GM23338 (cell line): Measurements from ENCODE around the gene ST8SIA2. TPM values are rescaled to one million over a fixed set of nuclear protein-coding genes. Genes with fewer than 3 reads are reported as not detected.

ENCODE experiments used
- ATAC-seq: fragments of 200-7000 bp; cut with Tn5 transposase; 3 replicates; pipeline ENCODE4 v1.9.1; 2020
- DNase-seq: peaks from one replicate; pipeline ENCODE4 v3.0.0-alpha.2; 2015; ENCODE audit warnings: low spot score
- H2AFZ ChIP-seq: fragments of 200-600 bp; sonication (generic); 2 replicates; pipeline ENCODE4 v1.8.0; 2016; ENCODE audit warnings: antibody characterized with exemption, mild to moderate bottlenecking, moderate library complexity
- H3F3A ChIP-seq: fragments of 200-600 bp; sonication (generic); replicated peaks from 2 replicates; pipeline ENCODE4 v1.8.0; 2017; ENCODE audit warnings: antibody characterized with exemption, mixed run types, low read depth
- H3K27ac ChIP-seq: fragments of 200-600 bp; sonication (generic); 2 replicates; pipeline ENCODE4 v1.6.1; 2016; ENCODE audit warnings: low read depth
- H3K27me3 ChIP-seq: fragments of 200-600 bp; sonication (generic); 2 replicates; pipeline ENCODE4 v1.8.0; 2016; ENCODE audit warnings: mild to moderate bottlenecking, mixed run types, moderate library complexity; ENCODE audit not compliant: insufficient read depth
- H3K36me3 ChIP-seq: fragments of 200-600 bp; sonication (generic); 2 replicates; pipeline ENCODE4 v1.8.0; 2016; ENCODE audit warnings: mild to moderate bottlenecking; ENCODE audit not compliant: insufficient read depth
- H3K4me1 ChIP-seq: fragments of 200-600 bp; sonication (generic); 2 replicates; pipeline ENCODE4 v1.8.0; 2016; ENCODE audit warnings: mild to moderate bottlenecking, moderate library complexity; ENCODE audit not compliant: insufficient read depth
- H3K4me2 ChIP-seq: fragments of 200-600 bp; sonication (generic); 2 replicates; pipeline ENCODE4 v1.7.1; 2017; ENCODE audit warnings: mixed run types
- H3K4me3 ChIP-seq: fragments of 200-600 bp; sonication (generic); 2 replicates; pipeline ENCODE4 v1.6.1; 2016; ENCODE audit warnings: mixed run types
- H3K79me2 ChIP-seq: fragments of 200-600 bp; sonication (generic); replicated peaks from 2 replicates; pipeline ENCODE4 v1.8.0; 2017; ENCODE audit warnings: mild to moderate bottlenecking; ENCODE audit not compliant: insufficient read depth
- H3K9me2 ChIP-seq: fragments of 200-600 bp; sonication (generic); 2 replicates; pipeline ENCODE4 v1.8.0; 2017; ENCODE audit not compliant: insufficient read depth
- H4K20me1 ChIP-seq: fragments of 200-600 bp; sonication (generic); replicated peaks from 2 replicates; pipeline ENCODE4 v1.8.0; 2017; ENCODE audit warnings: mild to moderate bottlenecking; ENCODE audit not compliant: insufficient read depth
- H3K27ac Mint-ChIP-seq: 2 replicates; pipeline ENCODE4 v1.8.0; 2020; ENCODE audit warnings: inconsistent platforms, mild to moderate bottlenecking, moderate library complexity, mixed read lengths
- H3K27me3 Mint-ChIP-seq: 3 replicates; pipeline ENCODE4 v1.8.0; 2022; ENCODE audit warnings: low read depth, mild to moderate bottlenecking, moderate library complexity, mixed read lengths, inconsistent platforms; ENCODE audit not compliant: insufficient read depth, poor library complexity
- H3K36me3 Mint-ChIP-seq: 3 replicates; pipeline ENCODE4 v1.8.0; 2021; ENCODE audit warnings: low read depth, mild to moderate bottlenecking, inconsistent platforms, moderate library complexity, mixed read lengths
- H3K4me1 Mint-ChIP-seq: 3 replicates; pipeline ENCODE4 v1.8.0; 2020; ENCODE audit warnings: mild to moderate bottlenecking, inconsistent platforms, mixed read lengths
- H3K4me3 Mint-ChIP-seq: 3 replicates; pipeline ENCODE4 v1.8.0; 2021; ENCODE audit warnings: moderate library complexity, mild to moderate bottlenecking, inconsistent platforms, mixed read lengths
- H3K9me3 Mint-ChIP-seq: 3 replicates; pipeline ENCODE4 v1.8.0; 2020; ENCODE audit warnings: moderate library complexity, mild to moderate bottlenecking, inconsistent platforms, mixed read lengths
- CREB1 ChIP-seq: fragments of 250-450 bp; sonication (Bioruptor Pico); IDR thresholded peaks from 2 replicates; pipeline ENCODE4 v1.5.0; 2020; ENCODE audit warnings: low read depth, mild to moderate bottlenecking, moderate library complexity
- EZH2phosphoT487 ChIP-seq: fragments of 200-600 bp; sonication (generic); IDR thresholded peaks from one replicate; pipeline ENCODE4 v1.8.1; 2018; ENCODE audit warnings: antibody characterized with exemption; ENCODE audit not compliant: unreplicated experiment
- JUNB ChIP-seq: IDR thresholded peaks from one replicate; pipeline ENCODE4 v1.6.1; 2016; ENCODE audit warnings: antibody characterized with exemption; ENCODE audit not compliant: unreplicated experiment
- NANOG ChIP-seq: IDR thresholded peaks from 2 replicates; pipeline ENCODE4 v1.6.1; 2016; ENCODE audit warnings: antibody characterized with exemption, borderline replicate concordance
- POLR2AphosphoS5 ChIP-seq: IDR thresholded peaks from 2 replicates; pipeline ENCODE4 v1.6.1; 2016; ENCODE audit warnings: antibody characterized with exemption, low read depth
- STAT1 ChIP-seq: IDR thresholded peaks from one replicate; pipeline ENCODE4 v1.6.1; 2016; ENCODE audit warnings: antibody characterized with exemption; ENCODE audit not compliant: unreplicated experiment
- ZNF331 ChIP-seq: fragments of 250-450 bp; sonication (Bioruptor Pico); IDR thresholded peaks from 2 replicates; pipeline ENCODE4 v1.5.0; 2020; ENCODE audit warnings: low read depth, mild to moderate bottlenecking, moderate library complexity
- polyA plus RNA-seq: library from polyadenylated mRNA; unstranded; fragments of >200 nt; fragmentation: Nextera tagmentation; extraction: Ambion mirVana; gene quantifications from 2 replicates; pipeline ENCODE4 v1.2.1, GENCODE V29; 2016
- total RNA-seq: library from RNA; depleted of rRNA; stranded (reverse); fragments of >200 nt; shearing (Covaris generic); gene quantifications from 2 replicates; pipeline ENCODE4 v1.2.3, GENCODE V29; 2014
- TF ChIP-seq, protein P1 (sequence below): IDR thresholded peaks from one replicate; pipeline ENCODE4 v1.6.1; 2018; ENCODE audit warnings: antibody characterized with exemption; ENCODE audit not compliant: unreplicated experiment
- TF ChIP-seq, protein P2 (sequence below): IDR thresholded peaks from 2 replicates; pipeline ENCODE4 v1.6.1; 2016; ENCODE audit warnings: antibody characterized with exemption
- TF ChIP-seq, protein P3 (sequence below), 2 experiments: fragments of 200-600 bp in 1 of 2; sonication (generic) in 1 of 2; conservative IDR thresholded peaks; 2 replicates each; pipeline versions ENCODE4 v1.5.1 to v1.6.1; 2016 to 2017; ENCODE audit warnings: antibody characterized with exemption in 2 of 2, low read depth in 2 of 2, mild to moderate bottlenecking in 2 of 2, moderate library complexity in 1 of 2

Gene ST8SIA2
- total and polyA plus RNA-seq, 2 experiments from 2014 or later = 0.66 to 1.2 TPM

DNA sequence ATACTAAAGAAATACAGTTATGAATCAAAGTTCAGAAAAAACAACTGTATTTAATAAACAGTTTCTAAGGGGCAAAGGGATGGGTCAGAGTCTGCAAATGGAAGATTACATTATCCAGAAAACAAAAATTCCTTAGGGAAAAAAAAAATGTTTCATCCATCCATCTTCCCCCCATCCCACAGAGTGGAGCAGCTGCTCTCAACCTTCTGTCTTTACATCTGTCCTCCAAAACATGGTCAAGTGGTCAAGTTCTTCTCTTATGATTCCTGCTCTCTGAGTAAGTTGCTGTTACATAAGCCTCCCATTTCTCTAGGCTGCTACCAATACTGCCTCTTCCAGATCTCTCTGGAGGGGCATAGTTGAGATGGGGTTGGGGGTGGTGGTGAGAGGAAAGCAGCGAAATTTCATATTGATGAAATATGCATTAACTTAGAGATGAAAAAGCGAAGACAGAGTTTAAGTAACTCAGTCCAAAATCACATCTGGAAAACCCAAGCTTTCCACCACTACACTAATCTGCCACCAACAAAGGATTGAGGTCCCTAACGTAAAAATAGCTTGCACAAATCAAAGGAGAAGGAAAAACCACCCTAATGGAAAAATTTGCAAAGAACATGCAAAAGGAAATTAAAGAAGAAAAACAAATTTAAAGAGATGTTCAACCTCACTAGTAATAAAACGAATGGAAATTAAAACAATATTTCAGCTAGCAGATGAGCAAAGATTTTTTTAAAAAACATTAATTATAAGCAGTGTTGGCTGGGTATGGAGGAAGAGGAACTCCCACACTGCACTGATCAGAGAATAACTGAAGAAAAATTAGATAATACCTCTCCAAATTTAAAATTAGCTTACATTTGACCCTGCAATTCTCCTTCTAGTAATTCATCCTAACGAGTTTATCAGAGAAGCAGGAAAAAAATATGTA lies 109.5 kb downstream of the ST8SIA2 start:
- Histone ChIP-seq H3K27ac (no peak overlapping the region), H3K4me3 (no peak overlapping the region), H3K36me3 (0 out of 2 replicates have a peak, but pooled peaks cover 6% of the 10 kb centered on the region), H3K4me1 (no peaks in the 10 kb centered on the region), H3K4me2 (no peak overlapping the region), H4K20me1 (no peaks in the 10 kb centered on the region), H3F3A (no peaks in the 10 kb centered on the region), H2AFZ (no peak overlapping the region), H3K9me2 (0 out of 2 replicates have a peak, but pooled peaks cover 5% of the 10 kb centered on the region), H3K79me2 (no peaks in the 10 kb centered on the region), H3K27me3 (no peaks in the 10 kb centered on the region)
- Mint-ChIP-seq H3K9me3 (peaks cover 23% of the 10 kb centered on the region), H3K4me3 (no peak overlapping the region), H3K27me3 (peaks cover 7% of the 10 kb centered on the region), H3K36me3 (peaks cover 14% of the 10 kb centered on the region), H3K4me1 (peaks cover 9% of the 10 kb centered on the region; the same call in 1 of the 3 replicates), H3K27ac (no peak overlapping the region)
- TF ChIP-seq JUNB (no peak), POLR2AphosphoS5 (no peak), EZH2phosphoT487 (no peak), STAT1 (no peak), ZNF331 (CRISPR knock-in tag) (no peak), NANOG (no peak), CREB1 (CRISPR knock-in tag) (no peak)
- TF ChIP-seq, protein P1, sequence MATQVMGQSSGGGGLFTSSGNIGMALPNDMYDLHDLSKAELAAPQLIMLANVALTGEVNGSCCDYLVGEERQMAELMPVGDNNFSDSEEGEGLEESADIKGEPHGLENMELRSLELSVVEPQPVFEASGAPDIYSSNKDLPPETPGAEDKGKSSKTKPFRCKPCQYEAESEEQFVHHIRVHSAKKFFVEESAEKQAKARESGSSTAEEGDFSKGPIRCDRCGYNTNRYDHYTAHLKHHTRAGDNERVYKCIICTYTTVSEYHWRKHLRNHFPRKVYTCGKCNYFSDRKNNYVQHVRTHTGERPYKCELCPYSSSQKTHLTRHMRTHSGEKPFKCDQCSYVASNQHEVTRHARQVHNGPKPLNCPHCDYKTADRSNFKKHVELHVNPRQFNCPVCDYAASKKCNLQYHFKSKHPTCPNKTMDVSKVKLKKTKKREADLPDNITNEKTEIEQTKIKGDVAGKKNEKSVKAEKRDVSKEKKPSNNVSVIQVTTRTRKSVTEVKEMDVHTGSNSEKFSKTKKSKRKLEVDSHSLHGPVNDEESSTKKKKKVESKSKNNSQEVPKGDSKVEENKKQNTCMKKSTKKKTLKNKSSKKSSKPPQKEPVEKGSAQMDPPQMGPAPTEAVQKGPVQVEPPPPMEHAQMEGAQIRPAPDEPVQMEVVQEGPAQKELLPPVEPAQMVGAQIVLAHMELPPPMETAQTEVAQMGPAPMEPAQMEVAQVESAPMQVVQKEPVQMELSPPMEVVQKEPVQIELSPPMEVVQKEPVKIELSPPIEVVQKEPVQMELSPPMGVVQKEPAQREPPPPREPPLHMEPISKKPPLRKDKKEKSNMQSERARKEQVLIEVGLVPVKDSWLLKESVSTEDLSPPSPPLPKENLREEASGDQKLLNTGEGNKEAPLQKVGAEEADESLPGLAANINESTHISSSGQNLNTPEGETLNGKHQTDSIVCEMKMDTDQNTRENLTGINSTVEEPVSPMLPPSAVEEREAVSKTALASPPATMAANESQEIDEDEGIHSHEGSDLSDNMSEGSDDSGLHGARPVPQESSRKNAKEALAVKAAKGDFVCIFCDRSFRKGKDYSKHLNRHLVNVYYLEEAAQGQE = no peak
- TF ChIP-seq, protein P2, sequence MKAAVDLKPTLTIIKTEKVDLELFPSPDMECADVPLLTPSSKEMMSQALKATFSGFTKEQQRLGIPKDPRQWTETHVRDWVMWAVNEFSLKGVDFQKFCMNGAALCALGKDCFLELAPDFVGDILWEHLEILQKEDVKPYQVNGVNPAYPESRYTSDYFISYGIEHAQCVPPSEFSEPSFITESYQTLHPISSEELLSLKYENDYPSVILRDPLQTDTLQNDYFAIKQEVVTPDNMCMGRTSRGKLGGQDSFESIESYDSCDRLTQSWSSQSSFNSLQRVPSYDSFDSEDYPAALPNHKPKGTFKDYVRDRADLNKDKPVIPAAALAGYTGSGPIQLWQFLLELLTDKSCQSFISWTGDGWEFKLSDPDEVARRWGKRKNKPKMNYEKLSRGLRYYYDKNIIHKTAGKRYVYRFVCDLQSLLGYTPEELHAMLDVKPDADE = no peak
- TF ChIP-seq, protein P3, sequence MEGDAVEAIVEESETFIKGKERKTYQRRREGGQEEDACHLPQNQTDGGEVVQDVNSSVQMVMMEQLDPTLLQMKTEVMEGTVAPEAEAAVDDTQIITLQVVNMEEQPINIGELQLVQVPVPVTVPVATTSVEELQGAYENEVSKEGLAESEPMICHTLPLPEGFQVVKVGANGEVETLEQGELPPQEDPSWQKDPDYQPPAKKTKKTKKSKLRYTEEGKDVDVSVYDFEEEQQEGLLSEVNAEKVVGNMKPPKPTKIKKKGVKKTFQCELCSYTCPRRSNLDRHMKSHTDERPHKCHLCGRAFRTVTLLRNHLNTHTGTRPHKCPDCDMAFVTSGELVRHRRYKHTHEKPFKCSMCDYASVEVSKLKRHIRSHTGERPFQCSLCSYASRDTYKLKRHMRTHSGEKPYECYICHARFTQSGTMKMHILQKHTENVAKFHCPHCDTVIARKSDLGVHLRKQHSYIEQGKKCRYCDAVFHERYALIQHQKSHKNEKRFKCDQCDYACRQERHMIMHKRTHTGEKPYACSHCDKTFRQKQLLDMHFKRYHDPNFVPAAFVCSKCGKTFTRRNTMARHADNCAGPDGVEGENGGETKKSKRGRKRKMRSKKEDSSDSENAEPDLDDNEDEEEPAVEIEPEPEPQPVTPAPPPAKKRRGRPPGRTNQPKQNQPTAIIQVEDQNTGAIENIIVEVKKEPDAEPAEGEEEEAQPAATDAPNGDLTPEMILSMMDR (conservative IDR thresholded peaks at IDR 0.05; ENCODE audit: low read depth in 2 of 2) = no peak
- ATAC-seq = no peak
- no peak for DNase-seq
